CD4-positive, alpha-beta T cell treated with Interferon alpha-2 for 1 hour (primary cell): ENCODE measurements around the gene CPN2.
A peak's percentile ranks its signal among the peaks of the same experiment; 100 is the strongest.

Experiments
- DNase-seq, 2 donors: peaks; one replicate each; pipeline ENCODE4 v3.0.0-alpha.2; 2020 to 2022

Gene CPN2

GRCh38 chr3:194327218-194328052 lies 23.7 kb downstream of the CPN2 start:
- DNase-seq, result peak in 1 of 2 donors; percentile 11

DNA sequence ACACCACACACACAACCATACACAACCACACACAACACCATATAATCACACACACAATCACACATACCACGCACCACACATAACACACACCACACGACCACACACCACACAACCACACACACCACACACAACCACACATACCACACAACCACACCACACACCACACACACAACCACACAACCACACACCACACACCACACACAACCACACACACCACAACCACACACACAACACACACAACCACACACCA lies 24.2 kb downstream of the CPN2 start:
- no peak for DNase-seq

- peak in 1 of 2 donors; percentile 24 for DNase-seq
Observed at GRCh38 chr3:194326192-194326967, 24.7 kb downstream of the CPN2 start.

DNA sequence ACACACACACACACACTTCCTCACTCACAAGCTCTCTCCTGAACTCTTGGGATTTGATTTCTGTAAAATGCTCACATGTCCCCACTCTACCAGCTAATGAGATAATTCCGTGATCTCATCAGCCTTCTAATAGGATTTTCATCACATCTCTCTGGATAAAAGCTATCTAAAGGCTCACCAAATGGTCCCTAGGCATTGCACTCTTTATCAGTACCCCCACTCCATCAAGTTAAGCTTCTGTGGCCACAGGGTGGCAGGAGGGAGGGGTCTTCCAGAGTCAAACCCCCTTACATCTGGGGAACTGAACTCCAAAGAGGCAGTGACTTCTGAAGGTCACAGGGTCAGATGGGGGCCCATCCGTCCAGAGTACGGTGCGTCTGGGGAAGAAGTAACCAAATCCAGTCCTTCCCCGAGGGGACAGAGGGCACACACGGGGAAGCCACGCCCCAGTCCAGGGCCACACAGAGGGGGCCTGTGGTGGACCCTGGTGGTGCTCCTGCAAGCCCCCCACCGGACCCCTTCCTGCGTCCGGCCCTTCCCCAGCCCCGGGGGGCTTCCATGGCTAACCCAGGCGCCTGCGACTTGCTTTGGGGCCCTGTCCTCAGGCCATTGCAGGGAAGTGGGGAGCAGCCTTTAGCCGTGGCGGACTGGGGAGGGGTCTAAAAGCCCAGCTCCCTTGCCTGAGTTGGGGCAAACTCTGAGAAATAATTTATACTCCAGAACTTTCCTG lies 25.5 kb downstream of the CPN2 start:
- DNase-seq, result no peak

GRCh38 chr3:194324823-194325327 lies 26.3 kb downstream of the CPN2 start:
- DNase-seq, result no peak

DNA sequence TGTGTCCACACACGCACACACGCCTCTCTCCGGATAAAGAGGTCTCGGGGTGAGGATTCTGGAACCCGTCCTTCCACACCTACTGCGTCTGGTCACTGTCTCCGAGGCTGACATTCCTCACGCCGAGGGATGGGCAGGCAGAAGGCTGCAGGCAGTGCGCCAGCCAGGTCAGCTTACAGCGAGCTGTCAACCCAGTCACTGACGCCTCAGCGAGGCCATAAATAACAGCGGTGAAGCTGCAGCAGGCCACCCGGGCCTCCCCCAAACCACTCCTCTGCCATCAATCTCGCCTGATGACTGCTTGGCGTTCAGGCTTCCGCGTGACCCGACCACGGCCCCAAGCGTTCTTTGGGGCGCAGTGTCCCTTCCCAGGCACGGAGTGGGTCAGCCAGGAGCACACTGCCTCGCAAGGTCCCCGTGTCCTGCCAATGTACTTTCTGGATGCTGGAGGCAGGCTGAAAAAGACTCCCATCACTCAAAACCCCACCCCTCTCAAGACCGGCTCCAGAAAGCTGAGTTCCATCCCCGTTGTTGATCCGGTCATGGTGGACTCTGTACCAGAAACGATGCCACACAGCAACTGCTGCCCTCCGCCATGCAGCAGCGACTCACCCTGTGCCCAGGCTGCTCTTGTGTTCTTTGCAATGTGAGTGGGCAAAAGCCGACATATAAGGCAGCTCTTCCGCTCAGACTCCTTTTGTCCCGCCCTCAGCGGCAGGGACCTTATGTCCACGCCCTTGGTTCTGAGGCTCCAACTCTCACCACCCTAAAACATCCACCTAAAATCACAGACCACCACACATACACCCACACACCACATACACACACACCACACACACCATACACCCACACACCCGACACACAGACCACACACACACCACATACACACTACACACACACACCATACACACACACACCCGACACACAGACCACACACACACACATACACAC lies 27.1 kb downstream of the CPN2 start:
- DNase-seq, result peak; percentile 38 to 49

- DNase-seq, result no peak
Observed at GRCh38 chr3:194322678-194323211, 28.4 kb downstream of the CPN2 start.

GRCh38 chr3:194321693-194322640 lies 29.2 kb downstream of the CPN2 start:
- DNase-seq, result no peak

DNA sequence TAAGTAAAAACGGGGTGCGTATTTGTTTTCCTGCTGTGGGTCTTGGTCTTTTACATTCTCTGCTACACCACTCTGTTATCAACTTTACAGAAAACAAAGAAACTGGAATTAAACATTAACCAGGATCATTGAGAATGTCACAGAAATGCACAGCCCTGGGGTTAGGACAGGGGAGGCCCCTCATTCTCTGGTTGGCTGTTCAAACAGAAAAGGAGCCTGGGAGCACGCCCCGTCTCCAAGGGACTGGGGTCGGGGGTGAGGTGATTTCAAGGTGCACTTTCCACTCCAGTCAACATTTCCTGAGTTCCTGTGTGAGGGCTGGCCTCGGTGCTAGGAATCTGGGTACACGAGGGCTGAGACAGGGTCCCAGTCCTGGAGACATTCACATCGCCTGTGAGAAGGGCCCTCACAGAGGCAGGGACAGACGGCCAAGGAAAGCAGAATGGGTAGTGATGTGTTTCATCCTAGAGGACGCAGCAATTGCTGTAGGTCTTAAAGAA lies 30.3 kb downstream of the CPN2 start:
- no peak for DNase-seq

GRCh38 chr3:194320100-194320499 lies 31.0 kb downstream of the CPN2 start:
- DNase-seq, result no peak

DNA sequence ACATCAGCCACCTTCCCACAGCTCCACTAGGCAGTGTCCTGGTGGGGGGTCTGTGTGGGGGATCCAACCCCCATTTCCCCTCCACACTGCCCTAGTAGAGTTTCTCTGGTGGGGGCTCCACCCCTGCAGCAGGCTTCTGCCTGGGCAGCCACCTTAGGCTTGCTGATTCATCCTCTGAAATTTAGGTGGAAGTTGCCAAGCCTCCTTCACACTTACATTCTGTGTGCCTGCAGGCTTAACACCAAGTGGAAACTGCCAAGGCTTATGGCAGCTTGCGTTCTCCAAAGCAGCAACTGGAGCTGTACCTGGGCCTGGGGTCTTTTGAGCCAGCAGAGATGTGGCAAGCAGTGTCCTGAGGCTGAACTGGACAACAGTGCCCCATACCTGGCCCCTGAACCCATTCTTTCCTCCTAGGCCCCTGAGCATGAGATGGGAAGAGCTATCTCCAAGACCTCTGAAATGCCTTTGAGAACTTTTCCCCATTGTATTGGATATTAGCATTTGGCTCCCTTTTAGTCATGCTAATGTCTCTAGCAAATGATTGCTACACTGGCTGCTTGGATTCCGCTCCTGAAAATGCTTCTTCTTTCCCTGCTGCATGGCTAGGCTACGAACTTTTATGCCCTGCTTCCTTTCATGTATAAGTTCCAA lies 32.5 kb downstream of the CPN2 start:
- no peak for DNase-seq

GRCh38 chr3:194316918-194317317 lies 34.2 kb downstream of the CPN2 start:
- no peak for DNase-seq

- DNase-seq, result no peak
Observed at GRCh38 chr3:194315965-194316361, 35.2 kb downstream of the CPN2 start.

DNA sequence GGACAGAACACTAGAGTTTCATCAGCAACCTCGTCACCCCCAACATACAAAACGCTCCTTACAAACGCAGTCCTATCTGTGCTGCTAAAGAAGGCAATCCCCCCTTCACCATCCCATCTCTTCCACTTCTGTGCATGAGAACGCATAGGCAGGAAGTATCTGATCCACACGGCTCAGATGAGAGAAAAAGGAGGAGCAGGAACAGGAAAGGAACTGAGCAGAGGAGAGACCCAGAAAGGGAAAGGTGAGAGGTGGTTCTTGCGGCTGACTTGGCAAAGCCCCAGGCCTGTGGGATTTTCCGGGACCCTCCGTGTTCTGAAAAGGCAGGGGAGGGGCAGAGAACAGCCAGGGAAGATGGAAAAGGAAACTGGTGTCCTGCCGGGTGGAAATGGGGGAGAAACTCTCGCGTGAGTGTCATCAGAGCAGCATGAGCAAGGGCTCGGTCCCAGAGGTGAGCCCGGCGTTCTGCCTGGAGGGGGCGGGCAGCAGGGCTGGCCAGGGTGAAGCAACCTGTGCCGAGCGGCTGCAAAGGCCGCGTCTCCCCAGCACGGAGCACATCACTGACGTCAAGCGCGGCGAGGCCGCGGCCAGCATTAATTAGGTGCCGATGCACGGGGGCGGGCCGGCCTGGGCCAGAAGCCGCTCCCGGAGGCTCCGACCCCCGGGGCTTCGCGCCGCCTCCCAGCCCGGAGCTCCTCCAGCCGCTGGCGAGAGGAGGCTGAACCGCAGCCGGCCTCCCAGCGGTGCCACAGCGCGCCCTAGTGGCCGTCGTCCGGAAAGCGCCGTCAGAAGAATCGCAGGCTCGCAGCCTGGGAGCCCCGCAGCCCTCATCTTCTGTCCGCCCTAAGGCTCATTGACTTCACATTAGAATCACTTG lies 35.8 kb downstream of the CPN2 start:
- peak; percentile 75 to 81 for DNase-seq

GRCh38 chr3:194314388-194315068 lies 36.6 kb downstream of the CPN2 start:
- no peak for DNase-seq

DNA sequence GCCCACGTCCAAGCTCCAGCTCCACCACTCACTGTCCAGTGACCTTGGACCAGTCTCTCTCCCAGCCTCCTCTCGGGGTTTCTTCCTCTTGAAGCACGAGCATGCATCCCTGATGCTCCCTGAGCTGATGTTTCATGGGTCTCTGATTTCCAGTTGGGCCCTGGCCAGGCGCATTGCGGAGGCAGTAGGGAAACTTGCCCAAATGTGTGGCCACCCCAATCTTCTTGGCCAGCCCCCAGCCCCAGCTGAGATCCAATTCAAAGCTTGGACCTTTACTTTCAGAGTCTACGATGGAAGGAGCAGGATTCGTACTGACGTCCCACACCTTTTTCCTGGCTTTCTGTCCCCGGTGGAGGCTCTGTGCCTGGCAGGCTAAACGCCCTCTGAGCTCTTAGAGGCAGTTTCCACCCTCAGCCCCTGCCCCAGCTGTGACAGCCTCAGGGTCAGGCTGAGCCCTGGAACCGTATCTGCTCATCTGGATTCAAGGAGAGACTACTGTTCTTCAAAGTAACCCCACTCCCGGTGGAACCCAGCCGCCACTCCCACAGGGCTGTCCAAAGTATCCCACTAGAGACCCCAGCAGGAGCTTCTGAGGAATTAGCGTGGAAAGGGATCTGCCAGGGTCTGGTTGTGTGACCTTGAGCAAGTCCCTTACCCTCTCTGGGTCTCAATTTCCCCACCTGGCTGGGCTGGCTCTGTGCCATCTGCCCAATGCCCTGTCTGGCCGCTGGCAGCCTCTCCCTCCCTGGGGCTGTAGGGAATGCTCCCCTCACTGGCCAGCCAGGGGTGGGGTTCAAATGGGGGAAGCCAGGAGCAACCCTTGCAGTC lies 37.4 kb downstream of the CPN2 start:
- DNase-seq, result no peak

DNA sequence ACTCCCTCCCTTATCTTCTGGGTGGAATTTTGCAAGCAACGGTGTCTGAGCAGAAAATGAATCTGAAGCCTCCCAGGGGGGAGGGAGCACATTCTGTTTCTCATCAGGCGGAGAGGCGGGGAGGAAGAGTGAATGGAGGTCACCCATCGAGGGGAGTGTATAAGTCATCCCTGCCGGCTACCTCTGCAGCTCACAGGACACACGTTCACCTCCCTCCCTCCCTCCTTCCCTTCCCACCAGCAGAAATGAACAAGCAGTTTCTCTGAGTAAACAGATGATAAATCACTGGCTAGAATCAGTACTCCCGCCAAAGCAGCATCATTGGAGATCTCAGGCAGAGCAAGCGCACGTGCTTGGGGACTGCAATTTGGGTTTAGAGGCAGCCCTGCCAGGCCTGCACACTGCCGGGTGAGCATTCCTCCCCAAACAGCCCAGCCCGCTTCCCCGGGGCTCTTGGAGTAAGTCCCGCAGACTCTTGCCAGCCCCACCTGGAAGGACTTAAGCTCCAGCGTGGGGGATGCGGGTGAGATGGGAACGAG lies 38.3 kb downstream of the CPN2 start:
- no peak for DNase-seq
